Thoracic aorta (tissue), 2 donors: ENCODE data around the gene ITGA8. TPM values are rescaled to one million over a fixed set of nuclear protein-coding genes. Genes with fewer than 3 reads are reported as not detected.
A peak's percentile ranks its signal among the peaks of the same experiment; 100 is the strongest.

Source experiments
- ATAC-seq: fragments of 150-250 bp; one replicate; pipeline ENCODE4 v1.8.0; 2017; ENCODE audit warnings: low read depth; ENCODE audit not compliant: insufficient number of reproducible peaks, low FRiP score
- DNase-seq: peaks from one replicate; pipeline ENCODE4 v3.0.0-alpha.2; 2020; ENCODE audit warnings: low spot score
- H3K27ac ChIP-seq, 2 donors: fragments of 200-600 bp; sonication (generic); 1 replicate in 1 of 2; 2 replicates in 1 of 2; pipeline ENCODE4 v1.5.1; 2016; ENCODE audit warnings: mild to moderate bottlenecking in 2 of 2, moderate library complexity in 2 of 2
- H3K27me3 ChIP-seq: fragments of 200-600 bp; sonication (generic); replicated peaks from 2 replicates; pipeline ENCODE4 v1.6.0; 2016; ENCODE audit warnings: mild to moderate bottlenecking; ENCODE audit not compliant: insufficient read depth
- H3K36me3 ChIP-seq: fragments of 200-600 bp; sonication (generic); one replicate; pipeline ENCODE4 v1.5.1; 2016
- H3K4me1 ChIP-seq, 2 donors: fragments of 200-600 bp; sonication (generic); 1 replicate in 1 of 2; 2 replicates in 1 of 2; pipeline versions ENCODE4 v1.5.1 to v1.6.0; 2016; ENCODE audit warnings: low read depth in 2 of 2, mild to moderate bottlenecking in 1 of 2; ENCODE audit not compliant: control insufficient read depth in 1 of 2
- H3K4me3 ChIP-seq: fragments of 200-600 bp; sonication (generic); 2 replicates; pipeline ENCODE4 v1.5.1; 2016; ENCODE audit warnings: mild to moderate bottlenecking
- H3K9me3 ChIP-seq: fragments of 200-600 bp; sonication (generic); 2 replicates; pipeline ENCODE4 v1.5.1; 2016
- CTCF ChIP-seq: fragments of 200-600 bp; sonication (generic); IDR thresholded peaks from one replicate; pipeline ENCODE4 v1.5.1; 2019; ENCODE audit warnings: antibody characterized with exemption
- total RNA-seq, 2 donors: library from RNA; depleted of rRNA; stranded (reverse); fragments of >200 nt; gene quantifications; one replicate each; pipeline versions ENCODE4 v1.1.0 to v1.2.3, GENCODE V29; 2016

Gene ITGA8
- total RNA-seq, 2 donors from 2014 or later = 1,137 to 1,173 TPM

GRCh38 chr10:15521328-15521903 lies 198.3 kb downstream of the ITGA8 start:
- H3K4me3 ChIP-seq = no peak overlapping the region

DNA sequence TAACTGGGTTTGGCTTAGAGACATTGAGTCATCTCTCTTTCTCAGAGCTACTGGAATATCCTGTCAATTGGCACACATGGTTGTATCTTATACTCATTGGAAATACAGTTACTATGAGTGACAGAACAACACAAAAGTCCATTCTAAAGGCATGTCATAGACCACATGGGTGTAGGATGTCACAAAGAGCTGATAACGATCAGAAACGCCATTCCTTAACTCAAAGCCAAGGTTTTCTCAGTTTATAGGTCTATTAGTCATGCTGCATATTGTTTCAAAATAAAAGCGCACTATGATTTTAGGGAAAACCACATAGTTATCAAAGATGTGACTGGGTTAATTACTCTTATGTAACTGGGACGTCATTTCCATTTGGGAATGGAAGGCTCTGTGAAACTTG lies 201.5 kb downstream of the ITGA8 start:
- ATAC-seq (no peak), DNase-seq (no peak)
- Histone ChIP-seq H3K4me1 (peaks cover 0 to 4% of the 10 kb centered on the region in 2 donors), H3K9me3 (no peaks in the 10 kb centered on the region), H3K27ac (peak overlapping the region in 1 of 2 donors; percentile 6), H3K36me3 (peaks cover 48% of the 10 kb centered on the region), H3K27me3 (no peaks in the 10 kb centered on the region), H3K4me3 (no peak overlapping the region)
- TF ChIP-seq CTCF = no peak

More at GRCh38 chr10:15521328-15521903, 198.3 kb downstream of the ITGA8 start:
- Histone ChIP-seq H3K27me3 (no peaks in the 10 kb centered on the region), H3K27ac (no peak overlapping the region), H3K4me1 (no peaks in the 10 kb centered on the region), H3K9me3 (no peaks in the 10 kb centered on the region), H3K36me3 (peaks cover 50% of the 10 kb centered on the region)
- TF ChIP-seq CTCF = no peak
- DNase-seq = no peak
- no peak for ATAC-seq

GRCh38 chr10:15516256-15517085 lies 203.3 kb downstream of the ITGA8 start:
- Histone ChIP-seq H3K36me3 (peaks cover 33% of the 10 kb centered on the region), H3K4me3 (no peak overlapping the region), H3K27ac (no peak overlapping the region), H3K9me3 (no peaks in the 10 kb centered on the region), H3K27me3 (no peaks in the 10 kb centered on the region), H3K4me1 (peaks cover 0 to 4% of the 10 kb centered on the region in 2 donors)
- DNase-seq = no peak
- no peak for TF ChIP-seq CTCF
- no peak for ATAC-seq

GRCh38 chr10:15515202-15515601 lies 204.5 kb downstream of the ITGA8 start:
- ATAC-seq (no peak), DNase-seq (no peak)
- Histone ChIP-seq H3K4me3 (no peak overlapping the region), H3K36me3 (peaks cover 26% of the 10 kb centered on the region), H3K4me1 (peaks cover 0 to 4% of the 10 kb centered on the region in 2 donors), H3K9me3 (no peaks in the 10 kb centered on the region), H3K27ac (no peak overlapping the region), H3K27me3 (no peaks in the 10 kb centered on the region)
- TF ChIP-seq CTCF = no peak

GRCh38 chr10:15510963-15511362 lies 208.8 kb downstream of the ITGA8 start:
- Histone ChIP-seq H3K27me3 (no peaks in the 10 kb centered on the region), H3K9me3 (no peaks in the 10 kb centered on the region), H3K4me3 (no peak overlapping the region), H3K36me3 (peaks cover 9% of the 10 kb centered on the region), H3K4me1 (peaks cover 0 to 4% of the 10 kb centered on the region in 2 donors), H3K27ac (no peak overlapping the region)
- ATAC-seq (no peak), DNase-seq (no peak)
- no peak for TF ChIP-seq CTCF
